HG02938 (cell line): ENCODE data around the gene UBAP1L.
"Not testable (repeated sequence)": the region's sequence is repeated elsewhere in the genome, so short reads cannot be mapped to it uniquely, and the experiment has no call there.

Experiments
- ATAC-seq: cut with Tn5 transposase; IDR thresholded peaks from one replicate; pipeline ENCODE4 v1.9.1; 2021; ENCODE audit warnings: mild to moderate bottlenecking, moderate library complexity; ENCODE audit not compliant: unreplicated experiment

The UBAP1L gene

DNA sequence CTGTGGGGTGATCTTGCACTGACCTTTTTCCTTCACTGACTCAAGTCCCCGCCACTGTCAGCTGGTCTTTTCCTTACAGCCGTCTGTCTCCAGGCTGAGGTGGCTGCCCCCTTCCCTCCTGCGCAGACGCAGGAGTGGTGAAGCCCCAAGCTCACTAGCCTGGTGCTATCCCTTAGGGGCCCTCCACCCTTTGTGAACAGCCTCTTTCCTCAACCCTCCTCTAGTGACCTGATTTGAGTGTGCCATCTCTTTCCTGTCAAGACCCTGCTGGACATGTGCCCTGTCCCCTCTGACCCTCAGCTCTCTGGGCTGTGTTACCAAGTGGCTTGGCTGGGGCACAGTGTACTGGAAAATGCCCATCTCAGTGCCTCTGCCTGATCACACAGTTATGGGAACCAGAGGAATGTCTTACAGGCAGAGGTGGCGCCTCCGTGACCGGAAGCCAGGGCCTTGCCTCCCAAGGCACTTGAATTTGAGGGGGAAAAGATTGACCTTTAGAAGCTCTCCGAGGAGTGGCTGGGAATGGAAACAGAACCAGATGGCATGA lies 29.7 kb downstream of the UBAP1L start:
- ATAC-seq: no peak

DNA sequence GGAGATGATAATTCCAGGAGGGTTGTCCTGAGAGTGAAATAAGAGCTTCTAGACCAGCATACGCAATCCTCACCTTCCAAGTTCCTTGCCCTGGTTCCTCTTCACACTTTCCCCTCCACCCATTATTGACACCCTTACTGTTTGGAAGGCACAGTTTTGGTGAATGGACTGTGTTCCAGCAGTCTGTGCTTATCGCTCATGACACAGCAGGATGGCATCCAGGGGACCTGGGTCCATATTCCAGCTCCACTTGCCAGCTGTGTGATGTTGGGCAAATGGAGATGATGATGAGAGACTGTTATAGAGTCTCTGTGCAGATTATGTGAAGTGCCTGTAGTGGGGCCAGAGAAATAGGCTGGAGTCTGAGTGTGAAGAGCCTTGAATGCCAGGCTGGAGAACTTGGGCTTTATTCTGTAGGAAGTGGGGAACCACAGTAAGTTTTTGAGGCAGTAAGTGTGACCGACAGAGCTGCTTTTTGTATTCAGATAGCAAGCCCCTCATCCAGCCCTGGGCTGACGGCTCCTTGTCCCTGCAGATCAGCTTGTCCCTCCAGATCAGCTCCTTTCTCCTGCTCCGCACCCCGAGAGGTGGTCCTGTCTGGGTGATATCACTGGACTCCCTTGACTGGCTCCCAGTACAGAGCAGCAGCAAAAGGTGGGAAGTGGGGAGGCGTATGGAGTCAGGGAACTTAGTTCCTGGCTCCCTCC lies 30.3 kb downstream of the UBAP1L start:
- no peak for ATAC-seq

DNA sequence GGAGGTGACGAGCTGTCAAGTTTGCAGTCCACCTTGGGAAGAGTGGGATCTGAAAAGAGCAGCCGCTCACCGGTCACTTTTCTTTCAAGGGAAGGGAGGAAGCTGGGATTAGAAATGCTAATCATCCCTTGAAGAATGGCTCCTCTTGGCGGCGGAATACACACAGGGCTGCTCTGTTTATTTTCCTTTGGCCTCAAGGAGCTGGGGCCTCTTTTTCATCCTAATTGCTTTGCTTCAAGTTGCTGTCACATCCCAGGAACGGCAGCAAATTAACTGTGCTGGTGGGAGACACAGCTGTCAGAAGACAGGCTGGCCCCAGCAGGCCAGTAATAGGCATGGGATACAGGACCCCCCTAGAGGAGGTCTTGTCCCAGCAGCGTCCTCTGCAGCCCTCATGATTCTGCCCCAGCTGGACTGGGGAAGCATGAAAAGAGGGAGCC lies 31.7 kb downstream of the UBAP1L start:
- no peak for ATAC-seq

DNA sequence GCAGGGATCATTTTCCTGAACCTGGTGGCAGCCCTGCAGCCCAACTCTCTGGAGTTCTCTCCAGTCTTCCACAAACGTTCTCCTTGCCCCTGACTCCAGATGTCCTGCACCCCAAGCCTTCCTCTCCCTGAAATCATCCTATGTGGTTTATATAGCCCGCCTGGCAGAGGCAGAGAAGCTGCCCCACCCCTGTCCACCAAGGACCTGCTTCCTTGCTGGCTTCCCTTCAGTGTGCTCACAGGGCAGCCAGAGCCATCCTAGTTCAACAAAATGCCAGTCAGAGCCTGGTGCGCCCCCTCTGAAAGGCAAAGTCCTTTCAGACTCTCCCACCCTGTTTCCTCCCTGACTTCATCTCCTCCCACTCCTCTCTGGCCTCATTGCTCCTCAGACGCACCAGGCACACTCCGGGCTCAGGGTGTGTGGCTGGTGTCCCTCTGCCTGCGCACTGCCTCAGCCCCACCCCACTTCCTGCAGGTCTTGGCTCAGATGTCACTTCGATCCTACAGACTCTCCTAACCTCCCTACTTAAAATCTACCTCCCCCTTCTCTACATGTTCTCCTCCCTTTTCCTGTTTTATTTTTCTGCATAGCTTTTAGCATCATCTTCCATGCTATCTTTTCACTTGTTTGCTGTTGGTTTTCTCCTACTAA lies 32.6 kb downstream of the UBAP1L start:
- ATAC-seq: no peak

DNA sequence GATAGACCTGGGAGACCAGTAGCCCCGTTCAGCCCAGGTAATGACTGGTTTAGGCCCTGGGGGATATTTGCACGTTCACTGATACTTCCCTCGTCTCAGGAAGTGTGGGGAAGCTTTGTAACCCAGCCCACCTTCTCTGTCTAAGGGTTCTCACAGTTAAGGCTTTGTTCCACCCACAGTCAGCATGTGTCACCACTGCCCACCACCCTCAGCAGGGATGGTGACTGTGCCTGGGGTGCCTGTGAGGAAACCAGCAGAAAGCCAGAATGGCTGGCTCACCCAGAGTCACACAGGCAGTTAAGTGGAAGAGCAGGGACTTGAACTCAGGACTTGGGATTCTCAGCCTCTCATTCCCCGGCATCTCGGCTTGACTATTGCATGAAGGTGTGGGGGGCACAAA lies 33.2 kb downstream of the UBAP1L start:
- ATAC-seq: no peak

DNA sequence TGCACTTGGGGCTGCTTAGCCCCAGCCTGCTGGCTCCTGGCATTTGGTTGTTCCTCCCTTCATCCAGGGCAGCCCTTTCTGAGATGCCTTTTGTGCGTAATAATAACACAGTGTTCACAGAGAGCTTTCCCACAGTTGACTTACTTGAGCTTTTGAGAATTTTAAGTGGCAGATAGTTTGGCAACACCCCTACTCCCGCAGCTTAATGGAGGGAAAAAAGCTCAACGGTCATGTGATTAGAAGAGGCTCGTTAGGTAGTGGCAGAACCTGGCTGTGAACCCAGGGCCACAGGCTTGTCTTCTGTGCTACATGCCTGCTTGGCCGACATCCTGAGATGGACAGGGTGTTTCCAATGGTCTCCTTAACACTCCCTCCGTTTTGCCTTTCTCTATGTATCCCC lies 33.7 kb downstream of the UBAP1L start:
- ATAC-seq: no peak

DNA sequence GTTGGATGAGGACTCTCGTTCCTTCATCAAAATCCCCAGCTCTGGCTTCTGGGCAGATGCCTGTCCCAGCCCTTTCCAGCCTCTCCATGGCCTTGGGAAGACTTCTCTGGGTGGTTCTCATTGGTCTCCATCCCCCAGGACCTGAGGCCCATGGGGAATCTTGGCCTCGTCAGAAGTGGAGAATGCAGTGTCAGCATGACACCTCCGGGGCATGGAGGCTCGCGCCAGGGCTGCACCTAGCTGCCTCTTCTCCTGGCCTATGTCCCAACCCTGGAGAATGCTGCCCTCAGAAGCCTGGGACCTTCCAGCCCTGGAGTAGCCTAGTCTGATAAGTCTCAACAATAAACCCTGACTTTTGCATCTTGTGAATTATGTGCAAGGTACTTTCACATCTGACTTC lies 35.4 kb downstream of the UBAP1L start:
- ATAC-seq: no peak

DNA sequence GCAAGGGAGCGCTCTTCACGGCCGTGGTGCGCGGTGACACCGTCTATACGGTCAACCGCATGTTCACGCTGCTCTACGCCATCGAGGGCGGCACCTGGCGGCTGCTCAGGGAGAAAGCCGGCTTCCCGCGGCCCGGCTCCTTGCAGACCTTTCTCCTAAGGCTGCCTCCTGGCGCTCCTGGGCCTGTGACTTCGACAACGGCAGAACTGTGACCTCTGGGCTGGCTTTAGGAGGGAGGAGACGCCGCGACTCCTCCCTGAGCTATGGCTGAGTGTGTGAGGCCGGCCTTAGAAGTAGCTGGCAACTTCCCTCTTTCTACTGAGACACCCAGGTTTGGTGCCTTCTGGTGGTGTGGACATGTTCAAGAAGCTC lies 37.0 kb downstream of the UBAP1L start:
- no peak for ATAC-seq

DNA sequence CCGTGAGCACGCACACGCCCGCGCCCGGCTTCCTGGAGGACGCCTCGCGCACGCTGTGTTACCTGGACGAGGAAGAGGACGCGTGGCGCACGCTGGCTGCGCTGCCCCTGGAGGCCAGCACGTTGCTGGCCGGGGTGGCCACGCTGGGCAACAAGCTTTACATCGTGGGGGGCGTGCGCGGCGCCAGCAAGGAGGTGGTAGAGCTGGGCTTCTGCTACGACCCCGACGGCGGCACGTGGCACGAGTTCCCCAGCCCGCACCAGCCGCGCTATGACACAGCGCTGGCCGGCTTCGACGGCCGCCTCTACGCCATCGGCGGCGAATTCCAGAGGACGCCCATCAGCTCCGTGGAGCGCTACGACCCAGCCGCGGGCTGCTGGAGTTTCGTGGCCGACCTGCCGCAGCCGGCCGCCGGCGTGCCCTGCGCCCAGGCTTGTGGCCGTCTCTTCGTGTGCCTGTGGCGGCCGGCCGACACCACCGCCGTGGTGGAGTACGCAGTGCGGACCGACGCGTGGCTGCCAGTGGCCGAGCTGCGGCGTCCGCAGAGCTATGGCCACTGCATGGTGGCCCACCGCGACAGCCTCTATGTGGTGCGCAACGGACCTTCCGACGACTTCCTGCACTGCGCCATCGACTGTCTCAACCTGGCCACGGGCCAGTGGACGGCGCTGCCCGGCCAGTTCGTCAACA lies 37.6 kb downstream of the UBAP1L start:
- no peak for ATAC-seq

DNA sequence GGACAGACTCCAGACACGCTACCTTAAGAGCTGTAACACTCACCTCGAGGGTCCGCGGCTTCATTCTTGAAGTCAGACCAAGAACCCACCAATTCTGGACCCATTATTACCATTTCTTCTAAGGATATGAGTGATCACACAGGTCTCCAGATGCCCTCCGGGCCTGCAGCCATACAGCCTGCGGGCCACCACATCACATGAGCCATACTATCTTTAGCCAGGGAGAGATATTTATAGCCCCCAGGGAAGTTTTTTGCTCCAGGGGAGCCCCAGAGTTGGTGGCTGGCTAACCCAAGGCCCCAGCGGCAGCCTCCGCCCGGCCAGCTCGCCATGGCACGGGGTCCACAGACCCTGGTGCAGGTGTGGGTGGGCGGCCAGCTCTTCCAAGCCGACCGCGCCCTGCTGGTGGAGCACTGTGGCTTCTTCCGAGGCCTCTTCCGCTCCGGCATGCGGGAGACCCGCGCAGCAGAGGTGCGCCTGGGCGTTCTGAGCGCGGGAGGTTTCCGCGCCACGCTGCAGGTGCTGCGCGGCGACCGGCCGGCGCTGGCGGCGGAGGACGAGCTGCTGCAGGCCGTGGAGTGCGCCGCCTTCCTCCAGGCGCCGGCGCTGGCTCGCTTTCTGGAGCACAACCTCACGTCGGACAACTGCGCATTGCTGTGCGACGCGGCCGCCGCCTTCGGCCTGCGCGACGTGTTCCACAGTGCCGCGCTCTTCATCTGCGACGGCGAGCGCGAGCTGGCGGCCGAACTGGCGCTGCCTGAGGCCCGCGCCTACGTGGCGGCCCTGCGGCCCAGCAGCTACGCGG lies 38.3 kb downstream of the UBAP1L start, which contains the start of gene KBTBD13:
Gene KBTBD13, plus strand, starts transcription at position 261 of the 805 bp plus-strand sequence. Its CDS starts 70 bp downstream, at position 331.
- ATAC-seq: no peak

DNA sequence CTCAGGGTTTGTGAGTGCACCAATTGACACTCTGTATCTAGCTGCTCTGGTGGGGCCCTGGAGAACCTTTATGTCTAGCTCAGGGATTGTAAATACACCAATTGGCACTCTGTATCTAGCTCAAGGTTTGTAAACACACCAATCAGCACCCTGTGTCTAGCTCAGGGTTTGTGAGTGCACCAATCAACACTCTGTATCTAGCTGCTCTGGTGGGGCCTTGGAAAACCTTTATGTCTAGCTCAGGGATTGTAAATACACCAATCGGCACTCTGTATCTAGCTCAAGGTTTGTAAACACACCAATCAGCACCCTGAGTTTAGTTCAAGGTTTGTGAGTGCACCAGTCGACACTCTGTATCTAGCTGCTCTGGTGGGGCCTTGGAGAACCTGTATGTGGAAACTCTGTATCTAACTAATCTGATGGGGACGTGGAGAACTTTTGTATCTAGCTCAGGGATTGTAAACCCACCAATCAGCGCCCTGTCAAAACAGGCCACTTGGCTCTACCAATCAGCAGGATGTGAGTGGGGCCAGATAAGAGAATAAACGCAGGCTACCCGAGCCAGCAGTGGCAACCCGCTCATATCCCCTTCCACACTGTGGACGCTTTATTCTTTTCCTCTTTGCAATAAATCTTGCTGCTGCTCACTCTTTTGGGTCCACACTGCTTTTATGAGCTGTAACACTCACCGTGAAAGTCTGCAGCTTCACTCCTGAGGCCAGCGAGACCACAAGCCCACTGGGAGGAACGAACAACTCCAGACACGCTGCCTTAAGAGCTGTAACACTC lies 39.2 kb downstream of the UBAP1L start:
- ATAC-seq: not testable (repeated sequence)

DNA sequence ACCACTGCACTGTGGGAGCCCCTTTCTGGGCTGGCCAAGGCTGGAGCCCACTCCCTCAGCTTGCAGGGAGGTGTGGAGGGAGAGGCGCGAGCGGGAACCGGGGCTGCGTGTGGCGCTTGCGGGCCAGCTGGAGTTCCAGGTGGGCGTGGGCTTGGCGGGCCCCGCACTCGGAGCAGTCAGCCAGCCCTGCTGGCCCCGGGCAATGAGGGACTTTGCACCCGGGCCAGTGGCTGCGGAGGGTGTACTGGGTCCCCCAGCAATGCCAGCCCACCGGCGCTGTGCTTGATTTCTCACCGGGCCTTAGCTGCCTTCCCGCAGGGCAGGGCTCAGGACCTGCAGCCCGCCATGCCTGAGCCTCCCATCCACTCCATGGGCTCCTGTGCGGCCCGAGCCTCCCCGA lies 40.1 kb downstream of the UBAP1L start:
- ATAC-seq: not testable (repeated sequence)

DNA sequence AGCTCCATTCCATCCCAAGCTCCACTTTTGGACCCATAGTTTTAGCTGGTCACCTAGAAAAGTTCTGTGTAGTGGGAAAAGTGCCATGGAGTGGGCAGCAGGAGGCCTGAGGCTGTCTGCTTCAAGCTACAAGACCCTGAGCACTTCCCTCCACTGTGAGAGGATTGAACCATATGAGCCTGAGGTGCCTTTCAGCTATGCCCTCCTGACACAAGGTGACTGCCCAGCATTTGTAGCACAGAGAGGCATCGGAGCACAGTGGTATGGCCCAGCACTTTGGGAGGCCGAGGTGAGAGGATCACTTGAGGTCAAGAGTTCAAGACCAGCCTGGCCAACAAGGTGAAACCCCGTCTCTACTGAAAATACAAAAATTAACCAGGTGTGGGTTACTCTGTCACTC lies 42.4 kb downstream of the UBAP1L start:
- ATAC-seq: no peak

DNA sequence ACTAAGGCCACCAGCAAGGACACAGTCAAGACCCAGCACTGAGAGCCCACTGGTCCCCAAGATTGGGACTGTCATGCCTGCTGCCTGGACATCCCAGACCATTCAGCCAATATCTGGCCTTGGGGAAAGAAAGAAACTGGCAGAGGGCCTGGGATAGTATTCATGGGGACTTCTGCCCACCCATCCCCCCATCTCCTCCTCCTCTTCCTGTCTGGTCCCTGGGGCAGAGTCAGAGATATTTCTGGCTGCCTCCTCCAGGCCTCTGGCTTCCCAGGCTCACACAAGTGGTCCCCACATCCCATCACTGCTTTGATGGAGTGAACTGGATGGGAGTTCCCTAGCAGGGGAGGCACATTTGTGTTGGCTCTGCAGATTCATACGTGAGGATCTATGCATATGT lies 43.0 kb downstream of the UBAP1L start:
- no peak for ATAC-seq

DNA sequence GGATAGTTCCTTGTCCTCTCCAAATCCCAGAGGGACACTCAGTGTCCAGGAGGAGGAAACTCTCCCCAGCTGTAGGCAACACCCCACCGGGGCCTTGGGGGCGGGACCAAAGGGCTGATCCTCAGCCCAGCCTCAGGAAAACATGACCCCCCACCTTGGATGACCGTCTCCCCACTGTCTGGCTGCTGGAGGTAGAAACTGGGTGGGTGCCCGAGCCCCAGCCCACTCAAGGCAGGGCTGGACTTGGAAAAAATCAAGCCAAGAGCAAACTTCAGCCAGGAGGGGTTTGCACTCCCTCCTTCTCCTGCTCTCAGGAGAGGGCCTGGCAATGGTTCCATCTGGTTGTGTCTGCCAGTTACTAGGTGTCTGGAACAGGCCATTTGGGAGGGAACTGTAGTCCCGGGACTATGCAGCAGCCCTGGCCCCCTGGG lies 43.6 kb downstream of the UBAP1L start:
- no peak for ATAC-seq

DNA sequence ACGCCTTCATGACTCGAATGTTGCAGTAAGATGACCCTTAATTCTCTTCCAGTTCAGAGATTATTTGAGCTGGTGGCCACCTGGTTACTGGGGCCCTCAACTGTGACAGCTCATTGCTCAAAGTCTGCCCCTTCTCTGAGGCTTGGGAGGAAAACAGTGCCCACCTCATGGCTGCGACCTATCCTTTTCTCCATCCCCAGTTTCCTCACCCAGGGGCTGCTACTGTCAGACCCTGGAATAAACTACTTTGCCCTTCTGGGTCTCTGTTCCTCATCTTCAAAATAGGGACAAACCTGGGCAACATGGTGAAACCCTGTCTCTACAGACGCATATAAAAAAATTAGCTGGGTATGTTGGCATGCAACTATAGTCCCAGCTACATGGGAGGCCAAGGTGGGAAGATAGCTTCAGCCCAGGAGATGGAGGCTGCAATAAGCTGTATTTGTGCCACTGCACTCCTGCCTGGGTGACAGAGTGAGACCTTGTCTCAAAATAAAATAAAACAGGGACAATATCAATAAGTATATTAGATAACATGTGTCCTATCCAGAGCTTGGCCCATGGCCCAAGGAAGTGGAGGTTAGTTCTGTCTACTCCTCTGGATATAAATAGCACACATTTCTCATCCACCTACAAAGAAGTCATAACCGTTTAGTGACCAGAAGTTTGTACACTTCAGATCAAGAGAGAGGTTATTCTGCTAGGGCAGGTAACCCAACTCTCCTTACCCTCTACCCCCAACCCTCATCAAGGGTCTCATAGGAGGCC lies 45.0 kb downstream of the UBAP1L start:
- no peak for ATAC-seq

DNA sequence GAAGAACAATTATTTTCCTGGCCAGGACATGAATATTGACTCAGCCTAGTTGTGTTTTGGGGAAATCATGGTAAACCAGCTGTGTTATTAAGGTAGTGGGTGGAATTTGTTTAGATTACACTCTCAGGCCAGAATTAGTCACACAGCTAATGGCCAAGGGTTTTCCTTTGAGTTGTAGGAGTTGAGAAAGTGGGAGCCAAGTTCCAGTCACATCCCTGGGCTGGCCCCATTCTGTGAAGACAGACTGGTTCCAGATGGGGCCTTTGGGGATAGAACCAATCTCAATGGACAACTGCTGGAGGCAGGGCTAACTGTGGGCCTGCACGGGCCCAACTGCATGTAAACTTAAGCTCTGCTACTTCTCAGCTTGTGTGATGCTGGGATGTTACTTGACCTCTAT lies 45.8 kb downstream of the UBAP1L start:
- ATAC-seq: no peak

DNA sequence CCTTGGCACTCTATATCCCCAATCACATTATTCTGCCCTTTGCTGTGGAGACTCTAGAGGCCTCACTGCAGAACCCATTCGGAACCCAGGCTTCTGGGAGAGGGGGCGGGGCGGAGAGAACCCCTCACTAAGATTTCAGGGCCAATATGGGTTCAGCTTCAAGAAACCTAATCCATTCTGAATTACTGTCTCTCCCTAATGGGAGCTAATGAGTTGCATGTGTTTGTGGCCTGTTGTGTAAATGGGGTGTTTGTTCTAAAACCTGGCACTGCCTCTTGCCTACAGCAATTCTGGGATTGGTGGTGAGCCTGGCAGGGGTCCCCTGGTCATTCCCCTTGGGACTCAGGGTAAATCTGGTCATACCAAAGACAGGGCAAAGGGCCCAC lies 46.6 kb downstream of the UBAP1L start:
- no peak for ATAC-seq

DNA sequence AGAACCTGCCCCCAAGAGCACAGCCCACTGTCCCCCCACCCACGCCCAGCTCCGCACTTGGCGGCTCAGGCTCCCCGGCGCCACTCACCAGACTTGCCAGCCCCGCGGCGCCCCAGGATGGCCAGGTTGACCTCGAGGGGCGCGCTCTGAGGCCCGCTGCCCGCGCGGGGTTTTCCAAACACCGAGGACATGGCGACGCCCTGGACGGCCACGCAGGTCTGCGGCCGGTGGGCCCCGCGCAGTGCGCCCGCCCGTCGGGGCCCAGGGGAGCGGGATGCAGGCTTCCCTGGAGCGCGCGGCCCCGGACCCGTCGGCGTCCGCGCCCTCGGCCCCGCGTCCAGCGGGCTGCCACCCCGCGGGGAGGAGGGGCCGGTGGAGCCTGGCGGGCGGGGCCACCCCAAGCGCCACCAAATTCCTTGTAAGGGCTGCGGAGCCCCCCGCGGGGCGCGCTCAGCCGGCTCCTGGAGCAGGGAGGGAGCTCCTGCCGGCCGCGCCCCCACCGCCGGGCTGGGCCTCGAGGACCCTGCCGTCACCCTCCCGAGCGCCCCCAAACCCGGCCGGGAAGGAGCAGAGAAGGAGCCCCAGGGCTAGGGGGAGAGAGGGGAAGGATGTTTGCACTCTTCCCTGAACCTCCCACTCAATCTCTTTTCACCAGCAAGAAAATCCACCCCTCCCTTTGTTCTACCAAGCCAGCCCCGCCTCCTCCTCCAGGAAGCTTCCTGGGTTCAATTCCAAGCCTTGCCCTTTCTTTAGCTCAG lies 47.2 kb downstream of the UBAP1L start, which contains the start of gene RASL12:
Gene RASL12, minus strand, starts transcription at position 347 of the 758 bp plus-strand sequence. Its CDS starts 156 bp downstream, at position 191.
- ATAC-seq: no peak
